Measurements from ENCODE around the gene PIGO. TPM values are rescaled to one million over a fixed set of nuclear protein-coding genes. Genes with fewer than 3 reads are reported as not detected.

PIGO gene
- 19.3 and 24.2 TPM in 2 replicates for total RNA-seq

DNA sequence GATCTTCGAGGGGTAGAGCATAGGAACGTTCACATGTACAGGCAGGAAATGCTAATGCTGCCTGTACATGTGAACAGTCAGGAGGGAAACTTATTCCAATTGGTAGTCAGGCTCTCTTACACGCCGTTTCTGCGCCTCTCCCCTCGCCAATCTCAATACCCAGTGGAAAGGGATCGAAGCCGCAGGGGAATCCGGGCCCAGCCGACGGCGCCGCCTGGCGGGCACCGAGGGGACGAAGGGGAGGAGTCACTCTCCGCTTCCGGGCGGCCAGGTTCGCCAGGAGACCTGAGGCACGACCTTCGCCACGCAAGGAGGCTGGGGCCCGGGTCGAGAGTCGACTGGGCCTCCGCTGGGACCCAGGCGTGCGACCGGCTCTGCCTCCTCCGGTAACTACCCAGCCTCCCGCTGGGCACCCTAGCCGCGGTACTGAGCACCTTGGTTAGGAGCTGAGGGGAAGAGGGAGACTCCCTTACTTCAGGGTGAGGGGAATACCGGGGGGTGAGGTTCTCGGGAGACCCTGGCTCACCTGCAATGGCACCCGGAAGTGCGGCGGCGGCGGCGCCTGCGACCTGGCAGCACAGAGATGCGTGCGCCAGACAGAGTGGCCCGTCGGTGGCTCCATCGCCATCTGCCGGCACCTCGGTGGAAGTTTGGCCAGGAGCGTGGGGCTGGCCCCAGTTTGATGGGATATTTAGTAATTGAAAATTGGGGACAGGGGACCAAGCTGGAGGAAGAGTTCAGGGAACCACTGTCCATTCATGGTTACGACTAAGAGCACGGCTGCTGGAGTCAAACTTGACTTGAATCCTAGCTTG, at the start of gene PIGO:
PIGO (minus strand) TSS at position 557 of the 815 bp plus-strand sequence. CDS start 1,026 bp downstream, outside the sequence.

GRCh38 chr9:35115680-35116538, 19.5 kb upstream of the PIGO start, which contains the start of gene ATOSB:
Gene ATOSB, minus strand, starts transcription at chr9:35115862. Its CDS starts 7,588 bp downstream, at chr9:35108274.

GRCh38 chr9:35102769-35103659, 6.6 kb upstream of the PIGO start, which contains the start of gene STOML2:
Gene STOML2, minus strand, starts transcription at chr9:35103131. Its CDS starts 37 bp downstream, at chr9:35103094.

DNA sequence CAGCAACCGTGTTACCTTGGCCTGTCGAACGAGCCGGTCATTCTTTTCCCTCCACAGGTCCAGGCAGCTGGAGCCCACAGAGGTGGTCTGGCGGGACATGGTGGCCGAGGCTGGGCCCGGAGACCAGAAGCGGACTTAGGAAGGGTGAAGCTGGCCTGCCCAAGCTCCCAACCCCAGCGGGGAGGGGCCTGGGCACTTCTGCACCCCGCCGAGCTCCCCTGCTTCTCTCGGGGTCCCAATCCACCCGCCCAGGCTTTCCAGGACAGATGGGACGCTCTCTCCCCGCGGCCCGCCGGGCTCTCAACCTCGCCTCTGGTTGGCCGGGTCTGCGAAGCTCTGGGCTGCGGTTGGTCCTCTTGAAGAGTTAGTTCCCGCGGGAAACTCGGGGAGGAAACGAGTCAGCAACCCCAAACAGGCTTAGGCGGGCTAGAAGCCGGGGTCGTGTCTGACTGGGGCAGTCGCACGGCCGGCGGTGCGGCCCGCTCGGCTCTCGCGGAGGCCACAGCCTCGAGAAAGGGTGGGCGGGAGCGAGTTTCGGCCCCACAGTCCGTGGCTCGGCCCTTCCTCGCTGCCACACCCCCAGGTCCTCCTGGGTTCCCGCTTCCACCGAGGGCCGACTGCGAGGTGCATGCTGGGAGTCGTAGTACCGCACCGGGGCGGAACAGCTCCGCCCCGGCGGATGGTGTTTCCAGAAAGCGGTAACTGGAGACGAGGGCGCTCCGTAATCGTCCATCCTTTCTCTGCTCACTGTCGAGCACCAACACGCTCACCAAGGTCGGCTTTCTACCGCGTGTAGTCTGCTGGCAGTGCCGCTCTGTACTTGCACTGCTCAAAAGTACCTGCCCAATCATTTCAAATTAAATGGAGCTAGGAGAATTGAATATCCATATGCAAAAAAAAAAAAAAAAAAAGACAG, 16.7 kb downstream of the PIGO start, which contains the start of gene FANCG:
FANCG (minus strand) TSS at position 517 of the 916 bp plus-strand sequence; CDS start at position 99, 418 bp downstream.

DNA sequence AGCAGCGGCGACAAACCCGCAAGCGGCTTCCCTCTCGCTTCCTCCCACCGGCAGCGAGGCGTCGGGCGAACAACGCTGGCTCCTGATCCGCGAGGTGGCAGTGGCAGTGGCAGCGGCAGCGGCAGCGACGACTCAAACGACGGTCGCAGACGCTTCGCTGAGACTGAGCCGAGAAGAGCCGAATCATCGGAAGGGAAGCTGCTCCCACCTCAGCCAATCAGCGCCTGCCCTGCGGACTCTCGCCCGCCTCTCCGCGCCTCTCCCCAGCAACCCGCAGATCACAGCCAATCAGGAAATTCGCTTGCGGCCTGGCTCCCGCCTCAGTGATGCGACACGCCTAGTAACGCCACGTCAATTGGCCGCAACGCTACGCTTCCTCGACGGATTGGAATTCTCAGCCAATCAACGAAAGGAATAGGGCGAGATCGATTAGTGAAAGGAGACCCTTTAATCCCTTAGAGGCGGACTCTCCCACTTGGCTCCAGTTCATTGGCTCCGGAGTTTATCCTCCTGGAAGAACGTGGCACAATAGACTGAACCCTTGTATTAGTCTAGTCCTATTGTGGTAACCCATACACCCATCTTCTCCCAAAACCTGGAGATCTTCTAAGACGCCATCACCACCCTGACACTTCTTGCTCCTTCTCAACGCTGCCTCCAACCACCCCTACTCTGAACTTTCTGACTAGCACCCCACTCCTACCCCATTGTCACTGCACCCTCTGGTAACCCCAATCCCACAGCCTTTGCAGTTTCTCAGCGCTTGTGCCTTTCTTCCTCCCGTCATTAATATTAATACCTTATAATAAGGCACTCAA, 23.7 kb downstream of the PIGO start, which contains the start of gene VCP:
VCP (minus strand) TSS at position 165 of the 818 bp plus-strand sequence. CDS start 272 bp downstream, outside the sequence.

Other genes starting within 250 kb of the PIGO start
- 0.40 TPM in 1 of 2 replicates, not detected in the other for gene PHF24, start 138.3 kb downstream of the PIGO start, total RNA-seq
- 14.5 and 23.1 TPM in 2 replicates for gene DNAJB5, start 106.8 kb downstream of the PIGO start, total RNA-seq
- gene VCP, start 24.0 kb downstream of the PIGO start, total RNA-seq, result 137 and 313 TPM in 2 replicates
- 18.2 and 22.6 TPM in 2 replicates for gene FANCG, start 16.6 kb downstream of the PIGO start, total RNA-seq
- 168 and 195 TPM in 2 replicates for gene STOML2, start 6.5 kb upstream of the PIGO start, total RNA-seq
- 19.8 and 25.6 TPM in 2 replicates for gene ATOSB, start 19.3 kb upstream of the PIGO start, total RNA-seq
- 8.0 and 10.7 TPM in 2 replicates for gene UNC13B, start 65.4 kb upstream of the PIGO start, total RNA-seq

All from epithelial cell of alveolus of lung (primary cell).